Sigmoid colon (tissue), 7 donors: ENCODE data around the gene HSPA4. TPM values are rescaled to one million over a fixed set of nuclear protein-coding genes. Genes with fewer than 3 reads are reported as not detected.

Experiments
- DNase-seq: peaks from one replicate; pipeline ENCODE4 v3.0.0-alpha.2; 2019
- H3K27ac ChIP-seq, 4 donors: fragments of 200-600 bp; sonication (generic); one replicate each; pipeline ENCODE4 v1.5.1; 2016 to 2019; ENCODE audit warnings: mild to moderate bottlenecking in 1 of 4
- H3K27me3 ChIP-seq, 3 donors: fragments of 200-600 bp; sonication (generic); one replicate each; pipeline ENCODE4 v1.5.1; 2019; ENCODE audit warnings: mild to moderate bottlenecking in 1 of 3
- H3K36me3 ChIP-seq, 4 donors: fragments of 200-600 bp; sonication (generic); one replicate each; pipeline ENCODE4 v1.5.1; 2016 to 2019
- H3K4me1 ChIP-seq, 4 donors: fragments of 200-600 bp; sonication (generic); one replicate each; pipeline ENCODE4 v1.5.1; 2017 to 2019
- H3K4me3 ChIP-seq, 4 donors: fragments of 200-600 bp; sonication (generic); one replicate each; pipeline ENCODE4 v1.5.1; 2017 to 2019; ENCODE audit warnings: mild to moderate bottlenecking in 2 of 4, moderate library complexity in 1 of 4
- H3K9me3 ChIP-seq, 4 donors: fragments of 200-600 bp in 3 of 4; sonication (generic) in 3 of 4; one replicate each; pipeline versions ENCODE4 v1.5.1 to v1.6.1; 2013 to 2019
- EP300 ChIP-seq, 4 donors: sonication (generic); formaldehyde crosslinking; IDR thresholded peaks; one replicate each; pipeline ENCODE4 v1.6.1; 2017; ENCODE audit warnings: antibody characterized with exemption in 4 of 4
- POLR2A ChIP-seq, 2 donors: fragments of 450-650 bp; IDR thresholded peaks; one replicate each; pipeline ENCODE4 v1.6.1; 2016; ENCODE audit warnings: antibody characterized with exemption in 2 of 2, mild to moderate bottlenecking in 2 of 2, moderate library complexity in 2 of 2
- POLR2AphosphoS5 ChIP-seq, 4 donors: sonication (generic); formaldehyde crosslinking; IDR thresholded peaks; one replicate each; pipeline ENCODE4 v1.6.1; 2017; ENCODE audit warnings: antibody characterized with exemption in 4 of 4
- WGBS, 2 donors: extraction: QIAGEN DNeasy Blood & Tissue Kit; methylation state at CpG; one replicate each; pipeline ENCODE4 v1.1.7; 2013; 5-methylcytosine and 5-hydroxymethylcytosine counted together
- intact Hi-C: fragments of 100-400 bp; cut with DNase I; formaldehyde crosslinking; loops from one replicate; pipeline ENCODE4 v1.15.1; 2023
- polyA plus RNA-seq, 3 donors: library from polyadenylated mRNA; stranded (reverse); fragments of 200-250 nt; gene quantifications; one replicate each; pipeline ENCODE4 v1.2.3, GENCODE V29; 2013
- total RNA-seq, 4 donors: library from RNA; depleted of rRNA; stranded (reverse); fragments of >200 nt; gene quantifications; one replicate each; pipeline ENCODE4 v1.1.0, GENCODE V29; 2016
- TF ChIP-seq, protein P1 (sequence below), 4 experiments: fragments of 450-650 bp in 3 of 4; fragments of 200-600 bp in 1 of 4; IDR thresholded peaks; one replicate each; pipeline ENCODE4 v1.5.1; 2016 to 2019; ENCODE audit warnings: antibody characterized with exemption in 4 of 4, mild to moderate bottlenecking in 3 of 4, moderate library complexity in 2 of 4
- donor health status: healthy with polysubstance abuse.
- donor health status: Bipolar disorder and iron deficiency.
- donor health status: healthy.

HSPA4 gene
- total and polyA plus RNA-seq, 7 donors = 24.0 to 54.0 (median 40.3) TPM

DNA sequence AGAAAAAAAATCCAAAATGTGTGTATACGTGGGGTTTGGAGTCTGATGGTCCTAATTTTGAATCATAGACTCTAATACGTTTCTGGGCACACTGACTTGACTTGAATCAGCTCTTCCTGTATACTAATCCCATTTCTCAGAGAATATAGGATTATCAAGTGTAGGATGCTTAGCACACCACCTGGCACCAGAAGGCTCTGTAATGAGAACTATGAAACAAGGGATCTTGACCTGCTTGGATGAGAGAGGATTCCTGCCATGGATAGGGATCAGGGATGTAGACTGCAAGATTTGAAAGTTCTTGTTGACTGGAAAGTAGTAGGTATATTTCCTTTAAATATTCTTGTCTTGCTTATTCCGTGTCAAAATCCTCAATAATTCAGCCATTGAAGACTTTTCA is 7.8 kb downstream of the HSPA4 start:
- DNase-seq = no peak
- Histone ChIP-seq H3K27ac (no peak overlapping the region), H3K36me3 (no peaks in the 10 kb centered on the region), H3K4me3 (no peak overlapping the region), H3K9me3 (no peaks in the 10 kb centered on the region), H3K4me1 (peaks cover 0 to 37% (median 27%) of the 10 kb centered on the region in 4 donors), H3K27me3 (no peaks in the 10 kb centered on the region)
- intact Hi-C loops = loop anchor here (10.0 kb wide), 1 partner anchor 195 kb away; the partner anchor contains the start of genes GDF9 and UQCRQ
- 86 to 87% methylated on average over 3 of the region's 3 CpGs for WGBS, 2 donors
- no peak for TF ChIP-seq POLR2A (IDR thresholded peaks at IDR 0.05)
- no peak for TF ChIP-seq POLR2AphosphoS5 (IDR thresholded peaks at IDR 0.05)
- TF ChIP-seq, protein P1, sequence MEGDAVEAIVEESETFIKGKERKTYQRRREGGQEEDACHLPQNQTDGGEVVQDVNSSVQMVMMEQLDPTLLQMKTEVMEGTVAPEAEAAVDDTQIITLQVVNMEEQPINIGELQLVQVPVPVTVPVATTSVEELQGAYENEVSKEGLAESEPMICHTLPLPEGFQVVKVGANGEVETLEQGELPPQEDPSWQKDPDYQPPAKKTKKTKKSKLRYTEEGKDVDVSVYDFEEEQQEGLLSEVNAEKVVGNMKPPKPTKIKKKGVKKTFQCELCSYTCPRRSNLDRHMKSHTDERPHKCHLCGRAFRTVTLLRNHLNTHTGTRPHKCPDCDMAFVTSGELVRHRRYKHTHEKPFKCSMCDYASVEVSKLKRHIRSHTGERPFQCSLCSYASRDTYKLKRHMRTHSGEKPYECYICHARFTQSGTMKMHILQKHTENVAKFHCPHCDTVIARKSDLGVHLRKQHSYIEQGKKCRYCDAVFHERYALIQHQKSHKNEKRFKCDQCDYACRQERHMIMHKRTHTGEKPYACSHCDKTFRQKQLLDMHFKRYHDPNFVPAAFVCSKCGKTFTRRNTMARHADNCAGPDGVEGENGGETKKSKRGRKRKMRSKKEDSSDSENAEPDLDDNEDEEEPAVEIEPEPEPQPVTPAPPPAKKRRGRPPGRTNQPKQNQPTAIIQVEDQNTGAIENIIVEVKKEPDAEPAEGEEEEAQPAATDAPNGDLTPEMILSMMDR (IDR thresholded peaks at IDR 0.05) = no peak
- no peak for TF ChIP-seq EP300 (IDR thresholded peaks at IDR 0.05)

DNA sequence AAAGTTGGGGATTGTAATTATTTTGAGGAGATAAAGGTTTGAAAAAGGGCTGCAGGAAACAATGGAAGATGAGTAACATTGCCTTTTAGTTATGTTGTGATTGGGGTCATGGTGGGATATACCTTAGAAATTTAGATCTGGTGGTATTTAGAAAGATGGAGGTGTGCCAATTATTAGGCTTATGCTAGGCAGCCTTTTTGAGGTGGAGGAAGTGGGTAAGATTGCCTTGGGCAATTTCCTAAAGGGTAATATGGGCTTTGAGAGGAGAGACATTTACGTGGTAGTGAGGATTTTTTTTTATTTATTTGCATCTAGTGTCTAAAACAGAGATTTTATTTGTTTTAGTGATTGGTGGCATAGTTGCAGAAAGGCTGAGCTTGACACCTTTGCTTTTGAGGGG is 10.5 kb downstream of the HSPA4 start:
- H3K9me3 ChIP-seq = no peaks in the 10 kb centered on the region
- DNase-seq = no peak
- TF ChIP-seq, protein P1 (IDR thresholded peaks at IDR 0.05) = no peak
- TF ChIP-seq POLR2AphosphoS5 (IDR thresholded peaks at IDR 0.05) (no peak), POLR2A (IDR thresholded peaks at IDR 0.05) (no peak), EP300 (IDR thresholded peaks at IDR 0.05) (no peak)
- H3K4me1 ChIP-seq = peaks cover 0 to 48% (median 31%) of the 10 kb centered on the region in 4 donors
- H3K36me3 ChIP-seq = peaks cover 0 to 6% (median 0%) of the 10 kb centered on the region in 4 donors
- intact Hi-C loops = no loop called here
- H3K27me3 ChIP-seq = no peaks in the 10 kb centered on the region
- WGBS, 2 donors = 56 to 77% methylated on average over 1 of the region's 1 CpG
- H3K4me3 ChIP-seq = no peak overlapping the region
- H3K27ac ChIP-seq = no peak overlapping the region

DNA sequence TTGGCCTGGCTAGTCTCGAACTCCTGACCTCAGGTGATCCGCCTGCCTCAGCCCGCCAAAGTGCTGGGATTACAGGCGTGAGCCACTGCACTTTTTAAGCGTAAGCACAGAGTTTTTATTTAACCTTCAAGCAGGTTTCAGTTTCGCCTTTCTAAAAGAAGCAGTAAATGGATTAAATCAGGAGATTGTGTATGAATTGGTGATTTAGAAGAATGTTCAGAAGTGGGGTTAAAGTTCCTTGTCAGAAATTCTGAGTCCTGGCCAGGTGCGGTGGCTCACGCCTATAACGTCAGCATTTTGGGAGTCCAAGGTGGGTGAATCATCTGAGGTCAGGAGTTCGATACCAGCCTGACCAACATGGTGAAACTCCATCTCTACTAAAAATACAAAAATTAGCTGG is 12.2 kb downstream of the HSPA4 start:
- Histone ChIP-seq H3K36me3 (peaks cover 0 to 23% (median 0%) of the 10 kb centered on the region in 4 donors), H3K4me3 (no peak overlapping the region), H3K4me1 (peaks cover 0 to 38% (median 18%) of the 10 kb centered on the region in 4 donors), H3K27ac (no peak overlapping the region), H3K9me3 (no peaks in the 10 kb centered on the region), H3K27me3 (no peaks in the 10 kb centered on the region)
- DNase-seq = no peak
- no peak for TF ChIP-seq POLR2AphosphoS5 (IDR thresholded peaks at IDR 0.05)
- no peak for TF ChIP-seq EP300 (IDR thresholded peaks at IDR 0.05)
- intact Hi-C loops = no loop called here
- 74 to 79% methylated on average over 10 of the region's 10 CpGs for WGBS, 2 donors

DNA sequence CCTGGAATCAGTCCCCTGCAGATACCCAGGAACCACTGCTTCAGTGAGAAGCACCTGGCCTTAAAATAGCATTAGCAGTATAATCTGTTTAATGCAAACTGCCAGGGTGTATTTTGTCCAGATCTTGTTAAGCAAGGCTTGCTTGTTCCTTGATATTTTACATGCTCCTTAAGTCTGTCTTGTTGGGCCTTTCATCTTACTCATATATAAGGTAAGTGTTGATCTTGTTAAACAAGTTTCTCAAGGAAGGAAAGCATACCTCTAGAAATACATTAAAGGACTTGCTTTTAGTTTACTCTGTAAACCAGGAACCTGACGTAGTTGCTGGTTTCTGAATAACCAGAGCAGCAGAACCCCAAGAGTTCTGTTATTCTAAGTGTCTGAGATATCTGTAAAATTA is 13.7 kb downstream of the HSPA4 start:
- no peak overlapping the region for H3K4me3 ChIP-seq
- H3K4me1 ChIP-seq = peaks cover 0 to 38% (median 17%) of the 10 kb centered on the region in 4 donors
- no peaks in the 10 kb centered on the region for H3K27me3 ChIP-seq
- peaks cover 0 to 38% (median 5%) of the 10 kb centered on the region in 4 donors for H3K36me3 ChIP-seq
- 21 to 68% methylated on average over 1 of the region's 1 CpG for WGBS, 2 donors
- intact Hi-C loops = no loop called here
- DNase-seq = no peak
- H3K27ac ChIP-seq = peak overlapping the region in 2 of 4 donors; percentile 11 to 40
- no peaks in the 10 kb centered on the region for H3K9me3 ChIP-seq
- TF ChIP-seq, protein P1 (IDR thresholded peaks at IDR 0.05) = no peak
- TF ChIP-seq EP300 (IDR thresholded peaks at IDR 0.05) (no peak), POLR2AphosphoS5 (IDR thresholded peaks at IDR 0.05) (no peak), POLR2A (IDR thresholded peaks at IDR 0.05) (no peak)

DNA sequence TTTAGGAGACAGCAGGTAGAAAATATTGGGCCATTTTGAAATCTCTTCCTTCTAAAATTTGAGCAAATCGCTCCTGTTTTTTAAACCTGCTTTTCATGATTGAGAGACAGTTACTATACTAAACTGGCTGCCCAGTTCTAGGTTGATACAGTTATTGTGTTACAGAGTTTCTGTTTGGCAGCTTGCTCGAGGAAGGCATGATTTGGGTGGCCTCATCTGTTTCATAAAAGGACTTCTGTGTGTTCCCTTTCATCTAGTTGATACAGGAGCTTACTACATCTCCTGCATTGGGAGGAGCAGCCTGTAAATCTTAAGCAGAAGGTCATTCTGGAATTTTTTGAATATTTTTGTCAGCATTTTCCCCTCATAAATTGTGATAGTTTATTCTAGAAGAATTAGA is 14.2 kb downstream of the HSPA4 start:
- TF ChIP-seq, protein P1 (IDR thresholded peaks at IDR 0.05) = no peak
- TF ChIP-seq EP300 (IDR thresholded peaks at IDR 0.05) (no peak), POLR2AphosphoS5 (IDR thresholded peaks at IDR 0.05) (no peak), POLR2A (IDR thresholded peaks at IDR 0.05) (no peak)
- Histone ChIP-seq H3K36me3 (peaks cover 0 to 44% (median 7%) of the 10 kb centered on the region in 4 donors), H3K4me3 (no peak overlapping the region), H3K27me3 (no peaks in the 10 kb centered on the region), H3K9me3 (no peaks in the 10 kb centered on the region), H3K4me1 (peaks cover 0 to 38% (median 17%) of the 10 kb centered on the region in 4 donors), H3K27ac (no peak overlapping the region)
- WGBS, 2 donors = 79 to 92% methylated on average over 2 of the region's 2 CpGs
- no peak for DNase-seq
- intact Hi-C loops = no loop called here
